NCI-H446 (cell line): ENCODE results near the gene B4GALT2.
A peak's percentile ranks its signal among the peaks of the same experiment; 100 is the strongest.

Experiments used
- DNase-seq, 2 experiments: peaks; one replicate each; lab custom pipeline; 2025; lab: John Stamatoyannopoulos, UW

B4GALT2 gene

GRCh38 chr1:44002606-44003157 is 23.7 kb downstream of the B4GALT2 start:
- DNase-seq: no peak

GRCh38 chr1:44008259-44008658 is 29.2 kb downstream of the B4GALT2 start:
- DNase-seq: no peak

GRCh38 chr1:44010935-44011471 is 32.0 kb downstream of the B4GALT2 start:
- no peak for DNase-seq

GRCh38 chr1:44012404-44012803 is 33.4 kb downstream of the B4GALT2 start:
- peak in 1 of 2 experiments; percentile 42 for DNase-seq

- peak; percentile 31 to 69 for DNase-seq
Observed at GRCh38 chr1:44012941-44013609, 34.1 kb downstream of the B4GALT2 start.

- DNase-seq: peak in 1 of 2 experiments; percentile 69
Observed at GRCh38 chr1:44013949-44014348, 34.9 kb downstream of the B4GALT2 start.

GRCh38 chr1:44014365-44015104 is 35.5 kb downstream of the B4GALT2 start:
- no peak for DNase-seq

- DNase-seq: no peak
Observed at GRCh38 chr1:44015206-44015605, 36.2 kb downstream of the B4GALT2 start.

GRCh38 chr1:44016041-44016889 is 37.3 kb downstream of the B4GALT2 start:
- DNase-seq: peak in 1 of 2 experiments; percentile 35

GRCh38 chr1:44016890-44017400 is 37.9 kb downstream of the B4GALT2 start:
- no peak for DNase-seq

GRCh38 chr1:44019466-44019948 is 40.5 kb downstream of the B4GALT2 start:
- peak; percentile 47 to 76 for DNase-seq

- no peak for DNase-seq
Observed at GRCh38 chr1:44020464-44020863, 41.5 kb downstream of the B4GALT2 start.

- no peak for DNase-seq
Observed at GRCh38 chr1:44021156-44021555, 42.1 kb downstream of the B4GALT2 start.

GRCh38 chr1:44021581-44022321 is 42.7 kb downstream of the B4GALT2 start:
- no peak for DNase-seq

- no peak for DNase-seq
Observed at GRCh38 chr1:44024031-44024902, 45.3 kb downstream of the B4GALT2 start.

GRCh38 chr1:44024903-44025525 is 46.0 kb downstream of the B4GALT2 start:
- DNase-seq: no peak

GRCh38 chr1:44025816-44026215 is 46.8 kb downstream of the B4GALT2 start:
- no peak for DNase-seq

- no peak for DNase-seq
Observed at GRCh38 chr1:44027320-44027719, 48.3 kb downstream of the B4GALT2 start.

GRCh38 chr1:44029260-44029910 is 50.4 kb downstream of the B4GALT2 start:
- no peak for DNase-seq
